IMR-90 (cell line): Measurements from ENCODE around the gene MRC2. TPM values are rescaled to one million over a fixed set of nuclear protein-coding genes. Genes with fewer than 3 reads are reported as not detected.

Experiments used
- ATAC-seq: fragments of 200-7000 bp; cut with Tn5 transposase; 2 replicates; pipeline ENCODE4 v1.9.1; 2020; ENCODE audit warnings: low read depth, mild to moderate bottlenecking, moderate library complexity
- BruUV-seq: library from RNA; stranded (reverse); fragments of 400-500 nt; replicated peaks from 2 replicates; lab custom pipeline; 2021; lab: Mats Ljungman, UMichigan
- CTCF ChIA-PET: fragments of 300-600 bp; formaldehyde crosslinking; extraction: SDS; loops from one replicate; lab custom pipeline; 2021; ENCODE audit warnings: antibody characterized with exemption; lab: Yijun Ruan, JAX
- POLR2A ChIA-PET: fragments of 300-600 bp; sonication (Branson Sonifier 250); formaldehyde crosslinking; loops from one replicate; lab custom pipeline; 2022; ENCODE audit warnings: antibody characterized with exemption; ENCODE audit not compliant: unreplicated experiment; lab: Charles Lee
- DNase-seq: peaks from one replicate; pipeline ENCODE4 v3.0.0; 2013
- H2AFZ ChIP-seq: replicated peaks from 2 replicates; pipeline ENCODE3; 2013; ENCODE audit warnings: low read length, mild to moderate bottlenecking; ENCODE audit not compliant: poor library complexity
- H2AK5ac ChIP-seq: 2 replicates; pipeline ENCODE4 v1.6.1; 2013; ENCODE audit warnings: low read depth, low read length, inconsistent platforms
- H2AK9ac ChIP-seq: replicated peaks from 2 replicates; pipeline ENCODE3; 2013; ENCODE audit warnings: mild to moderate bottlenecking, low read depth, low read length, moderate library complexity; ENCODE audit not compliant: poor library complexity
- H2BK120ac ChIP-seq: 2 replicates; pipeline ENCODE4 v1.6.1; 2013; ENCODE audit warnings: low read depth, low read length, inconsistent platforms
- H2BK15ac ChIP-seq: 3 replicates; pipeline ENCODE4 v1.6.1; 2013; ENCODE audit warnings: low read depth, low read length, inconsistent platforms
- H2BK20ac ChIP-seq: 2 replicates; pipeline ENCODE4 v1.6.1; 2013; ENCODE audit warnings: low read depth, mild to moderate bottlenecking, inconsistent platforms, low read length, moderate library complexity
- H2BK5ac ChIP-seq: 2 replicates; pipeline ENCODE4 v1.6.1; 2013; ENCODE audit warnings: mild to moderate bottlenecking, low read depth, low read length, inconsistent platforms; ENCODE audit not compliant: poor library complexity, severe bottlenecking
- H3K14ac ChIP-seq: replicated peaks from 2 replicates; pipeline ENCODE4 v1.6.1; 2013; ENCODE audit warnings: low read depth, low read length, inconsistent platforms
- H3K18ac ChIP-seq: 2 replicates; pipeline ENCODE4 v1.6.1; 2013; ENCODE audit warnings: low read depth, low read length, control low read depth
- H3K23ac ChIP-seq: 2 replicates; pipeline ENCODE4 v1.6.1; 2013; ENCODE audit warnings: low read depth, low read length, inconsistent platforms
- H3K27ac ChIP-seq: 2 replicates; pipeline ENCODE4 v1.5.1; 2013; ENCODE audit warnings: mild to moderate bottlenecking, control low read depth, low read length; ENCODE audit not compliant: insufficient read depth
- H3K27me3 ChIP-seq: 2 replicates; pipeline ENCODE4 v1.6.1; 2013; ENCODE audit warnings: low read length; ENCODE audit not compliant: control insufficient read depth, insufficient read depth
- H3K36me3 ChIP-seq: 2 replicates; pipeline ENCODE4 v1.6.1; 2013; ENCODE audit warnings: low read length, mixed read lengths; ENCODE audit not compliant: control insufficient read depth, insufficient read depth
- H3K4ac ChIP-seq: 2 replicates; pipeline ENCODE4 v1.6.1; 2013; ENCODE audit warnings: low read depth, low read length, inconsistent platforms
- H3K4me1 ChIP-seq: 2 replicates; pipeline ENCODE4 v1.6.1; 2013; ENCODE audit warnings: low read length, mixed read lengths; ENCODE audit not compliant: control insufficient read depth, insufficient read depth
- H3K4me2 ChIP-seq: 2 replicates; pipeline ENCODE4 v1.6.1; 2013; ENCODE audit warnings: low read depth, mild to moderate bottlenecking, control low read depth, low read length, moderate library complexity
- H3K4me3 ChIP-seq: 2 replicates; pipeline ENCODE4 v1.5.1; 2013; ENCODE audit warnings: low read depth, mild to moderate bottlenecking, control low read depth, low read length, moderate library complexity; ENCODE audit not compliant: insufficient read depth
- H3K56ac ChIP-seq: 2 replicates; pipeline ENCODE4 v1.6.1; 2013; ENCODE audit warnings: low read length, inconsistent platforms; ENCODE audit not compliant: insufficient read depth; ENCODE audit errors: extremely low read depth
- H3K79me1 ChIP-seq, 2 experiments: 2 replicates each; pipeline ENCODE4 v1.6.1; 2013; ENCODE audit warnings: low read length in 2 of 2, inconsistent platforms in 1 of 2, low read depth in 1 of 2
- H3K9ac ChIP-seq: 2 replicates; pipeline ENCODE4 v1.6.1; 2013; ENCODE audit warnings: low read depth, low read length, control low read depth
- H3K9me1 ChIP-seq: 2 replicates; pipeline ENCODE4 v1.6.1; 2013; ENCODE audit warnings: low read length, inconsistent platforms; ENCODE audit not compliant: insufficient read depth
- H3K9me3 ChIP-seq: 2 replicates; pipeline ENCODE4 v1.6.1; 2013; ENCODE audit warnings: low read length; ENCODE audit not compliant: control insufficient read depth, insufficient read depth
- H4K20me1 ChIP-seq: 2 replicates; pipeline ENCODE4 v1.6.1; 2013; ENCODE audit warnings: low read length, inconsistent platforms; ENCODE audit not compliant: insufficient read depth
- H4K5ac ChIP-seq: 2 replicates; pipeline ENCODE4 v1.6.1; 2013; ENCODE audit warnings: mild to moderate bottlenecking, low read depth, low read length, control low read depth
- H4K8ac ChIP-seq, 2 experiments: 2 replicates each; pipeline ENCODE4 v1.6.1; 2013; ENCODE audit warnings: low read depth in 2 of 2, low read length in 2 of 2, control low read depth in 1 of 2, inconsistent platforms in 1 of 2
- H4K91ac ChIP-seq: 2 replicates; pipeline ENCODE4 v1.6.1; 2013; ENCODE audit warnings: low read depth, low read length, inconsistent platforms; ENCODE audit not compliant: insufficient read depth
- BHLHE40 ChIP-seq: fragments of 150-350 bp; IDR thresholded peaks from 2 replicates; pipeline ENCODE4 v1.6.1; 2016; ENCODE audit warnings: mild to moderate bottlenecking, low read depth, low read length
- CEBPB ChIP-seq: IDR thresholded peaks from 2 replicates; pipeline ENCODE4 v1.6.1; 2012; ENCODE audit warnings: low read depth, low read length, improper control_type of control experiment
- FOS ChIP-seq: fragments of 150-350 bp; IDR thresholded peaks from 2 replicates; pipeline ENCODE4 v1.6.1; 2016; ENCODE audit warnings: low read depth, low read length
- MAZ ChIP-seq: IDR thresholded peaks from 2 replicates; pipeline ENCODE4 v1.6.1; 2012; ENCODE audit warnings: low read depth, mild to moderate bottlenecking, low read length, improper control_type of control experiment, moderate library complexity, borderline replicate concordance
- MXI1 ChIP-seq: IDR thresholded peaks from 2 replicates; pipeline ENCODE4 v1.6.1; 2012; ENCODE audit warnings: low read depth, mild to moderate bottlenecking, low read length, moderate library complexity, borderline replicate concordance
- NFE2L2 ChIP-seq: fragments of 150-350 bp; IDR thresholded peaks from 2 replicates; pipeline ENCODE4 v1.6.1; 2016; ENCODE audit warnings: low read depth, mild to moderate bottlenecking, low read length
- POLR2A ChIP-seq: IDR thresholded peaks from 2 replicates; pipeline ENCODE4 v1.6.1; 2012; ENCODE audit warnings: mild to moderate bottlenecking, low read depth, low read length
- RAD21 ChIP-seq: IDR thresholded peaks from 2 replicates; pipeline ENCODE4 v1.6.1; 2012; ENCODE audit warnings: low read length, improper control_type of control experiment
- RFX5 ChIP-seq: IDR thresholded peaks from 2 replicates; pipeline ENCODE4 v1.8.0; 2012; ENCODE audit warnings: low read depth, mild to moderate bottlenecking, low read length, moderate library complexity
- SMC3 ChIP-seq: fragments of 150-350 bp; IDR thresholded peaks from 2 replicates; pipeline ENCODE4 v1.6.1; 2016; ENCODE audit warnings: low read depth, mild to moderate bottlenecking, antibody characterized with exemption, low read length, moderate library complexity
- USF2 ChIP-seq: fragments of 150-350 bp; IDR thresholded peaks from 2 replicates; pipeline ENCODE4 v1.6.1; 2017; ENCODE audit warnings: mild to moderate bottlenecking, antibody characterized with exemption, low read length, low read depth
- WGBS, 2 experiments: methylation state at CpG; one replicate each; pipeline versions ENCODE4 v1.1.5 to v1.1.7; 2013; ENCODE audit warnings: missing lambda C conversion rate in 2 of 2; ENCODE audit not compliant: insufficient read length in 1 of 2; ENCODE audit errors: extremely low coverage in 2 of 2; 5-methylcytosine and 5-hydroxymethylcytosine counted together
- dilution Hi-C: fragments of 300-500 bp; cut with HindIII; formaldehyde crosslinking; loops from one replicate; pipeline ENCODE4 v1.14.3; 2018; ENCODE audit warnings: low sequenced_read_pairs; ENCODE audit not compliant: unreplicated experiment
- in situ Hi-C: fragments of 300-500 bp; cut with MboI; formaldehyde crosslinking; loops from 3 replicates; pipeline ENCODE4 v1.14.3; 2019; ENCODE audit warnings: low sequenced_read_pairs, inconsistent platforms, mixed read lengths
- intact Hi-C: fragments of 100-400 bp; cut with micrococcal nuclease; formaldehyde crosslinking; loops from 2 replicates; pipeline ENCODE4 v1.10.0; 2022
- polyA plus RNA-seq, 3 experiments: library from polyadenylated mRNA; depleted of rRNA; stranded (reverse); fragments of >200 nt; gene quantifications; 2 replicates each; pipeline ENCODE4 v1.2.3, GENCODE V29; 2012; ENCODE audit warnings: low replicate concordance in 1 of 3
- total RNA-seq: library from RNA; depleted of rRNA; stranded (reverse); fragments of >200 nt; gene quantifications from 2 replicates; pipeline ENCODE4 v1.2.3, GENCODE V29; 2012
- TF ChIP-seq, protein P1 (sequence below): conservative IDR thresholded peaks from 2 replicates; pipeline ENCODE4 v1.5.1; 2012; ENCODE audit warnings: mild to moderate bottlenecking, low read depth, low read length, improper control_type of control experiment
- TF ChIP-seq, protein P2 (sequence below): fragments of 150-350 bp; IDR thresholded peaks from 2 replicates; pipeline ENCODE4 v1.6.1; 2016; ENCODE audit warnings: low read depth, mild to moderate bottlenecking, low read length, moderate library complexity, borderline replicate concordance

Gene MRC2
- total and polyA plus RNA-seq, 2 of the 4 experiments (the other 2 are of a cell fraction): 39.3 to 137 TPM

- peak overlapping the region; percentile 88 for H2BK5ac ChIP-seq
- 0 out of 3 replicates have a peak overlapping the region, but pooled peaks have one; percentile 26 for H2BK15ac ChIP-seq
- peak overlapping the region; percentile 43 for H3K18ac ChIP-seq
- in situ Hi-C loops: no loop called here
- no TSS peak for BruUV-seq
- H3K9ac ChIP-seq: peak overlapping the region; percentile 91
- peak overlapping the region; percentile 94 for H3K27ac ChIP-seq
- DNase-seq (peak; percentile 74), ATAC-seq (peak; percentile 40)
- peak overlapping the region; percentile 43; the same call in 1 of the 2 replicates for H2BK20ac ChIP-seq
- H3K14ac ChIP-seq: peak overlapping the region; percentile 92
- 0% methylated on average over 4 of the region's 61 CpGs; no CpG with 5 or more reads in 1 of the 2 experiments for WGBS, 2 experiments
- intact Hi-C loops: loop anchor here (5.0 kb wide), 1 partner anchor 339 kb away; the partner anchor contains the start of gene TANC2
- peak overlapping the region; percentile 96 for H2AK9ac ChIP-seq
- peak overlapping the region; percentile 97 for H2AK5ac ChIP-seq
- H4K20me1 ChIP-seq: peaks cover 41% of the 10 kb centered on the region
- peak overlapping the region; percentile 94 for H3K56ac ChIP-seq
- H3K9me3 ChIP-seq: no peaks in the 10 kb centered on the region
- H2BK120ac ChIP-seq: peak overlapping the region; percentile 78
- H3K4me2 ChIP-seq: peak overlapping the region; percentile 92
- peak overlapping the region; percentile 88 for H2AFZ ChIP-seq
- H4K91ac ChIP-seq: peak overlapping the region; percentile 90
- H4K8ac ChIP-seq: peak overlapping the region; percentile 71 to 79
- CTCF ChIA-PET: interaction anchor here (0.6 kb wide), 2 partner anchors 29 to 1168 kb away, joined by 3 read pairs; no protein-coding TSS in a partner anchor
- TF ChIP-seq SMC3 (no peak), BHLHE40 (peak; percentile 53; the same call in 1 of the 2 replicates), NFE2L2 (no peak), CEBPB (no peak), USF2 (no peak), FOS (no peak), MXI1 (peak; percentile 31; the same call in 1 of the 2 replicates), RFX5 (no peak), RAD21 (no peak), MAZ (peak; percentile 41; the same call in 1 of the 2 replicates), POLR2A (peak; percentile 56)
- TF ChIP-seq, protein P1, sequence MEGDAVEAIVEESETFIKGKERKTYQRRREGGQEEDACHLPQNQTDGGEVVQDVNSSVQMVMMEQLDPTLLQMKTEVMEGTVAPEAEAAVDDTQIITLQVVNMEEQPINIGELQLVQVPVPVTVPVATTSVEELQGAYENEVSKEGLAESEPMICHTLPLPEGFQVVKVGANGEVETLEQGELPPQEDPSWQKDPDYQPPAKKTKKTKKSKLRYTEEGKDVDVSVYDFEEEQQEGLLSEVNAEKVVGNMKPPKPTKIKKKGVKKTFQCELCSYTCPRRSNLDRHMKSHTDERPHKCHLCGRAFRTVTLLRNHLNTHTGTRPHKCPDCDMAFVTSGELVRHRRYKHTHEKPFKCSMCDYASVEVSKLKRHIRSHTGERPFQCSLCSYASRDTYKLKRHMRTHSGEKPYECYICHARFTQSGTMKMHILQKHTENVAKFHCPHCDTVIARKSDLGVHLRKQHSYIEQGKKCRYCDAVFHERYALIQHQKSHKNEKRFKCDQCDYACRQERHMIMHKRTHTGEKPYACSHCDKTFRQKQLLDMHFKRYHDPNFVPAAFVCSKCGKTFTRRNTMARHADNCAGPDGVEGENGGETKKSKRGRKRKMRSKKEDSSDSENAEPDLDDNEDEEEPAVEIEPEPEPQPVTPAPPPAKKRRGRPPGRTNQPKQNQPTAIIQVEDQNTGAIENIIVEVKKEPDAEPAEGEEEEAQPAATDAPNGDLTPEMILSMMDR: no peak
- TF ChIP-seq, protein P2, sequence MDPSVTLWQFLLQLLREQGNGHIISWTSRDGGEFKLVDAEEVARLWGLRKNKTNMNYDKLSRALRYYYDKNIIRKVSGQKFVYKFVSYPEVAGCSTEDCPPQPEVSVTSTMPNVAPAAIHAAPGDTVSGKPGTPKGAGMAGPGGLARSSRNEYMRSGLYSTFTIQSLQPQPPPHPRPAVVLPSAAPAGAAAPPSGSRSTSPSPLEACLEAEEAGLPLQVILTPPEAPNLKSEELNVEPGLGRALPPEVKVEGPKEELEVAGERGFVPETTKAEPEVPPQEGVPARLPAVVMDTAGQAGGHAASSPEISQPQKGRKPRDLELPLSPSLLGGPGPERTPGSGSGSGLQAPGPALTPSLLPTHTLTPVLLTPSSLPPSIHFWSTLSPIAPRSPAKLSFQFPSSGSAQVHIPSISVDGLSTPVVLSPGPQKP: no peak
- peaks cover 4% of the 10 kb centered on the region; the same call in 1 of the 2 replicates for H3K36me3 ChIP-seq
- peak overlapping the region; percentile 88 for H3K4ac ChIP-seq
- peak overlapping the region; percentile 21 for H4K5ac ChIP-seq
- H3K4me1 ChIP-seq: peaks cover 35% of the 10 kb centered on the region
- no peaks in the 10 kb centered on the region for H3K27me3 ChIP-seq
- dilution Hi-C loops: no loop called here
- POLR2A ChIA-PET: no interaction called here
- H3K4me3 ChIP-seq: peak overlapping the region; percentile 64
- peak overlapping the region; percentile 90 for H3K23ac ChIP-seq
- H3K79me1 ChIP-seq: peaks cover 4 to 58% of the 10 kb centered on the region in 2 experiments; a peak in 2 of 4 replicates
- H3K9me1 ChIP-seq: peaks cover 36% of the 10 kb centered on the region
Observed at GRCh38 chr17:62627904-62628633, 599 bp downstream of the MRC2 start.
